GM23338 (cell line): ENCODE results near the gene AP2A1.

Experiments used
- CREB1 ChIP-seq: fragments of 250-450 bp; sonication (Bioruptor Pico); IDR thresholded peaks from 2 replicates; pipeline ENCODE4 v1.5.0; 2020; ENCODE audit warnings: low read depth, mild to moderate bottlenecking, moderate library complexity
- ETS1 ChIP-seq: IDR thresholded peaks from 2 replicates; pipeline ENCODE4 v1.6.1; 2016; ENCODE audit warnings: antibody characterized with exemption
- EZH2 ChIP-seq: fragments of 200-600 bp; sonication (generic); IDR thresholded peaks from one replicate; pipeline ENCODE4 v1.8.0; 2017; ENCODE audit warnings: antibody characterized with exemption, mild to moderate bottlenecking, low read depth; ENCODE audit not compliant: unreplicated experiment
- EZH2phosphoT487 ChIP-seq: fragments of 200-600 bp; sonication (generic); IDR thresholded peaks from one replicate; pipeline ENCODE4 v1.8.1; 2018; ENCODE audit warnings: antibody characterized with exemption; ENCODE audit not compliant: unreplicated experiment
- JUNB ChIP-seq: IDR thresholded peaks from one replicate; pipeline ENCODE4 v1.6.1; 2016; ENCODE audit warnings: antibody characterized with exemption; ENCODE audit not compliant: unreplicated experiment
- NANOG ChIP-seq: IDR thresholded peaks from 2 replicates; pipeline ENCODE4 v1.6.1; 2016; ENCODE audit warnings: antibody characterized with exemption, borderline replicate concordance
- POLR2AphosphoS5 ChIP-seq: IDR thresholded peaks from 2 replicates; pipeline ENCODE4 v1.6.1; 2016; ENCODE audit warnings: antibody characterized with exemption, low read depth
- ZNF114 ChIP-seq: fragments of 250-450 bp; sonication (Bioruptor Pico); IDR thresholded peaks from 2 replicates; pipeline ENCODE4 v1.5.0; 2020; ENCODE audit warnings: mild to moderate bottlenecking, moderate library complexity
- TF ChIP-seq, protein P1 (sequence below), 2 experiments: fragments of 200-600 bp in 1 of 2; sonication (generic) in 1 of 2; conservative IDR thresholded peaks; 2 replicates each; pipeline versions ENCODE4 v1.5.1 to v1.6.1; 2016 to 2017; ENCODE audit warnings: antibody characterized with exemption in 2 of 2, low read depth in 2 of 2, mild to moderate bottlenecking in 2 of 2, moderate library complexity in 1 of 2
- TF ChIP-seq, protein P2 (sequence below): IDR thresholded peaks from one replicate; pipeline ENCODE4 v1.6.1; 2018; ENCODE audit warnings: antibody characterized with exemption; ENCODE audit not compliant: unreplicated experiment

DNA sequence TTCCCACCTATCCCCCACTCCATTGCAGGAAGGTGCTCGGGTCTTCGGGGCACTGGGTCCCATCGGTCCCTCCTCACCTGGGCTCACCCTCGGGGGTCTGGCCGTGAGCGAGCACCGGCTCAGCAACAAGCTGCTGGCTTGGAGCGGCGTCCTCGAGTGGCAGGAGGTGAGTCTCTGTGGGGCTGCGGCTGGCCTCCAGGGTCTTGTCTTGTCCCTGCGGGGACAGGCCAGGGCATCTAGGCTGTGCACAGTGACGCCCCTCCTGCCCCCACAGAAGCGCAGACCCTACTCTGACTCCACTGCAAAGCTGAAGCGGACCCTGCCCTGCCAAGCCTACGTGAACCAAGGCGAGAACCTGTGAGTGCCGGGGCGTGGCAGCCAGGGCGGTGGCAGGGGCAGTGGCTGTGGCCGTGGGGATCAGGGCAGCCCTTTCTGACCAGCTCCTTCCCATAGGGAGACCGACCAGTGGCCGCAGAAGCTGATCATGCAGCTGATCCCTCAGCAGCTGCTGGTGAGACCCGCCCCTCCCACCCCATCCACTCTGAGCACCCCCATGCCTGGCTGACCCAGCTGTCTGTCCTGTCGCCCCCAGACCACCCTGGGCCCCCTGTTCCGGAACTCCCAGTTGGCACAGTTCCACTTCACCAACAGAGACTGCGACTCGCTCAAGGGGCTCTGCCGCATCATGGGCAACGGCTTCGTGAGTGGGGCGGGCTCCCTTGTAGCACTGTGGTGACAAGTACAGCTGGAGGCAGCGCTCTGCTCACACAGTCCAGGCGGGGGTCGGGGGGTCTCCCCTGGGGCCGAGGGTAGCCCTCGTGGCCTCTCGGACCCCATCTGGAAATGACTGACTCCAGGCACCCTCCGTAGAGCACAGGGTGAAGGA is 87.8 kb downstream of the AP2A1 start:
- TF ChIP-seq, protein P1, sequence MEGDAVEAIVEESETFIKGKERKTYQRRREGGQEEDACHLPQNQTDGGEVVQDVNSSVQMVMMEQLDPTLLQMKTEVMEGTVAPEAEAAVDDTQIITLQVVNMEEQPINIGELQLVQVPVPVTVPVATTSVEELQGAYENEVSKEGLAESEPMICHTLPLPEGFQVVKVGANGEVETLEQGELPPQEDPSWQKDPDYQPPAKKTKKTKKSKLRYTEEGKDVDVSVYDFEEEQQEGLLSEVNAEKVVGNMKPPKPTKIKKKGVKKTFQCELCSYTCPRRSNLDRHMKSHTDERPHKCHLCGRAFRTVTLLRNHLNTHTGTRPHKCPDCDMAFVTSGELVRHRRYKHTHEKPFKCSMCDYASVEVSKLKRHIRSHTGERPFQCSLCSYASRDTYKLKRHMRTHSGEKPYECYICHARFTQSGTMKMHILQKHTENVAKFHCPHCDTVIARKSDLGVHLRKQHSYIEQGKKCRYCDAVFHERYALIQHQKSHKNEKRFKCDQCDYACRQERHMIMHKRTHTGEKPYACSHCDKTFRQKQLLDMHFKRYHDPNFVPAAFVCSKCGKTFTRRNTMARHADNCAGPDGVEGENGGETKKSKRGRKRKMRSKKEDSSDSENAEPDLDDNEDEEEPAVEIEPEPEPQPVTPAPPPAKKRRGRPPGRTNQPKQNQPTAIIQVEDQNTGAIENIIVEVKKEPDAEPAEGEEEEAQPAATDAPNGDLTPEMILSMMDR (conservative IDR thresholded peaks at IDR 0.05; ENCODE audit: low read depth in 2 of 2): no peak
- TF ChIP-seq EZH2phosphoT487 (no peak), EZH2 (no peak), CREB1 (CRISPR knock-in tag) (no peak), ETS1 (no peak), JUNB (no peak), ZNF114 (CRISPR knock-in tag) (no peak), POLR2AphosphoS5 (no peak), NANOG (no peak)
- TF ChIP-seq, protein P2, sequence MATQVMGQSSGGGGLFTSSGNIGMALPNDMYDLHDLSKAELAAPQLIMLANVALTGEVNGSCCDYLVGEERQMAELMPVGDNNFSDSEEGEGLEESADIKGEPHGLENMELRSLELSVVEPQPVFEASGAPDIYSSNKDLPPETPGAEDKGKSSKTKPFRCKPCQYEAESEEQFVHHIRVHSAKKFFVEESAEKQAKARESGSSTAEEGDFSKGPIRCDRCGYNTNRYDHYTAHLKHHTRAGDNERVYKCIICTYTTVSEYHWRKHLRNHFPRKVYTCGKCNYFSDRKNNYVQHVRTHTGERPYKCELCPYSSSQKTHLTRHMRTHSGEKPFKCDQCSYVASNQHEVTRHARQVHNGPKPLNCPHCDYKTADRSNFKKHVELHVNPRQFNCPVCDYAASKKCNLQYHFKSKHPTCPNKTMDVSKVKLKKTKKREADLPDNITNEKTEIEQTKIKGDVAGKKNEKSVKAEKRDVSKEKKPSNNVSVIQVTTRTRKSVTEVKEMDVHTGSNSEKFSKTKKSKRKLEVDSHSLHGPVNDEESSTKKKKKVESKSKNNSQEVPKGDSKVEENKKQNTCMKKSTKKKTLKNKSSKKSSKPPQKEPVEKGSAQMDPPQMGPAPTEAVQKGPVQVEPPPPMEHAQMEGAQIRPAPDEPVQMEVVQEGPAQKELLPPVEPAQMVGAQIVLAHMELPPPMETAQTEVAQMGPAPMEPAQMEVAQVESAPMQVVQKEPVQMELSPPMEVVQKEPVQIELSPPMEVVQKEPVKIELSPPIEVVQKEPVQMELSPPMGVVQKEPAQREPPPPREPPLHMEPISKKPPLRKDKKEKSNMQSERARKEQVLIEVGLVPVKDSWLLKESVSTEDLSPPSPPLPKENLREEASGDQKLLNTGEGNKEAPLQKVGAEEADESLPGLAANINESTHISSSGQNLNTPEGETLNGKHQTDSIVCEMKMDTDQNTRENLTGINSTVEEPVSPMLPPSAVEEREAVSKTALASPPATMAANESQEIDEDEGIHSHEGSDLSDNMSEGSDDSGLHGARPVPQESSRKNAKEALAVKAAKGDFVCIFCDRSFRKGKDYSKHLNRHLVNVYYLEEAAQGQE: no peak
